OCI-LY7 (cell line): ENCODE measurements around the gene ADGRD1. TPM values are rescaled to one million over a fixed set of nuclear protein-coding genes. Genes with fewer than 3 reads are reported as not detected.

Experiments used
- BruUV-seq: library from RNA; stranded (reverse); fragments of 400-500 nt; replicated peaks from 2 replicates; lab custom pipeline; 2021; lab: Mats Ljungman, UMichigan
- CTCF ChIA-PET: fragments of 300-600 bp; sonication (Branson Sonifier 250); formaldehyde crosslinking; loops from one replicate; lab custom pipeline; 2022; ENCODE audit warnings: antibody characterized with exemption; ENCODE audit not compliant: unreplicated experiment; lab: Charles Lee
- POLR2A ChIA-PET: fragments of 300-600 bp; sonication (Branson Sonifier 250); formaldehyde crosslinking; loops from one replicate; lab custom pipeline; 2022; ENCODE audit warnings: antibody characterized with exemption; lab: Charles Lee
- DNase-seq: peaks from one replicate; pipeline ENCODE4 v3.0.0-alpha.2; 2015; ENCODE audit warnings: low spot score
- H2AFZ ChIP-seq: fragments of 200-600 bp; sonication (generic), shearing (Covaris generic); 2 replicates; pipeline ENCODE4 v1.6.1; 2014; ENCODE audit warnings: mild to moderate bottlenecking, antibody characterized with exemption, low read length, moderate library complexity
- H3K27ac ChIP-seq: fragments of 200-600 bp; sonication (generic); 2 replicates; pipeline ENCODE4 v1.5.1; 2014; ENCODE audit warnings: mixed run types, low read depth, mild to moderate bottlenecking, moderate library complexity, low read length, inconsistent platforms; ENCODE audit not compliant: poor library complexity, severe bottlenecking
- H3K36me3 ChIP-seq: fragments of 200-600 bp; sonication (generic); 2 replicates; pipeline ENCODE4 v1.6.1; 2014; ENCODE audit warnings: mild to moderate bottlenecking, antibody characterized with exemption, low read length, moderate library complexity, mixed read lengths; ENCODE audit not compliant: insufficient read depth
- H3K4me1 ChIP-seq: fragments of 200-600 bp; sonication (generic); 2 replicates; pipeline ENCODE4 v1.5.1; 2014; ENCODE audit warnings: mild to moderate bottlenecking, low read length; ENCODE audit not compliant: insufficient read depth, poor library complexity, severe bottlenecking
- H3K4me2 ChIP-seq: fragments of 200-600 bp; sonication (generic); 2 replicates; pipeline ENCODE4 v1.6.1; 2014; ENCODE audit warnings: mild to moderate bottlenecking, low read length
- H3K4me3 ChIP-seq: fragments of 200-600 bp; sonication (generic); 2 replicates; pipeline ENCODE4 v1.5.1; 2014; ENCODE audit warnings: mild to moderate bottlenecking, low read depth, low read length; ENCODE audit not compliant: poor library complexity, severe bottlenecking
- H3K79me2 ChIP-seq: fragments of 200-600 bp; sonication (generic); 2 replicates; pipeline ENCODE4 v1.6.1; 2016; ENCODE audit warnings: low read depth, mild to moderate bottlenecking, low read length, moderate library complexity, mixed read lengths; ENCODE audit not compliant: insufficient read depth
- H3K9me2 ChIP-seq: fragments of 200-600 bp; sonication (generic); 2 replicates; pipeline ENCODE4 v1.6.1; 2016; ENCODE audit warnings: mild to moderate bottlenecking, low read length, mixed read lengths; ENCODE audit not compliant: insufficient read depth
- H3K9me3 ChIP-seq: fragments of 200-600 bp; sonication (generic); 2 replicates; pipeline ENCODE4 v1.6.1; 2014; ENCODE audit warnings: mild to moderate bottlenecking, mixed run types, low read length, mixed read lengths
- H4K20me1 ChIP-seq: fragments of 200-600 bp; sonication (generic); 2 replicates; pipeline ENCODE4 v1.6.1; 2014; ENCODE audit warnings: mild to moderate bottlenecking, antibody characterized with exemption, low read length, moderate library complexity, mixed read lengths; ENCODE audit not compliant: insufficient read depth
- EZH2phosphoT487 ChIP-seq: fragments of 200-600 bp; sonication (generic); IDR thresholded peaks from 2 replicates; pipeline ENCODE4 v1.6.1; 2018; ENCODE audit warnings: low read depth, borderline replicate concordance, mild to moderate bottlenecking, mixed run types, antibody characterized with exemption, low read length, moderate library complexity, mixed read lengths
- intact Hi-C: fragments of 100-400 bp; cut with micrococcal nuclease; formaldehyde crosslinking; loops from one replicate; pipeline ENCODE4 v1.10.0; 2022; ENCODE audit not compliant: unreplicated experiment
- total RNA-seq, 2 experiments: library from RNA; depleted of rRNA in 1 of 2; stranded (reverse); fragments of >200 nt in 1 of 2; shearing (Covaris generic) in 1 of 2; gene quantifications; 2 replicates each; pipeline ENCODE4 v1.2.3, GENCODE V29; 2014 to 2022
- TF ChIP-seq, protein P1 (sequence below): fragments of 200-600 bp; sonication (generic); conservative IDR thresholded peaks from 2 replicates; pipeline ENCODE4 v1.5.1; 2014; ENCODE audit warnings: mild to moderate bottlenecking, antibody characterized with exemption, low read length, moderate library complexity, mixed read lengths

Gene ADGRD1
- total RNA-seq, 2 experiments from 2014 or later, result 1.0 to 1.7 TPM

DNA sequence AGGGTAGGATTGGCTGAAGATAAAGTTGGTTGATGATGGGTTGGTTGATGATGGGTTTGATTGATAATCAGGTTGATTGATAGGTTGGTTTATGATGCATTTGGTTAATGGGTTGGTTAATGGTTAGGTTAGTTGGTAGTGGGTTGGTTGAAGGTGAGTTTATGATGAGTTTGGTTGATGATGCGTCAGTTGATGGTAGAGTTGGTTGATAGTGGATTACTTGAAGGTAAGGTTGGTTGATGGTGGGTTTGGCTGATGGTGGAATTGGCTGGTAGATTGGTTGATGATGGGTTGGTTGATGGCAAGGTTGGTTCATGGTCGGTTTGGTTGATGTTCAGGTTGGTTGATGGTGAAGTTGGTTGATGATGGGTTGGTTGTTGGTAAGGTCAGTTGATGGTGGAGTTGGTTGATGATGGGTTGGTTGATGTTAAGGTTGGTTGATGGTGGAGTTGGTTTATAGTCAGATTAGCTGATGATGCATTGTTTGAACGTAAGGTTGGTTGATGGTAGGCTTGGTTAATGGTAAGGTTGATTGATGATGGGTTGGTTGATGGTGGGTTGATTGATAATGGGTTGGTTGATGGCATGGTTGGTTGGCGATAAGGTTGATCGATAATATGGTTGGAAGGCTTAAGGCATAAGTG lies 146.4 kb downstream of the ADGRD1 start:
- no peaks in the 10 kb centered on the region for H3K9me3 ChIP-seq
- no peaks in the 10 kb centered on the region for H4K20me1 ChIP-seq
- no peaks in the 10 kb centered on the region for H3K9me2 ChIP-seq
- no peak overlapping the region for H3K4me3 ChIP-seq
- ChIA-PET POLR2A (no interaction called here), CTCF (no interaction called here)
- TF ChIP-seq EZH2phosphoT487, result no peak
- TF ChIP-seq, protein P1, sequence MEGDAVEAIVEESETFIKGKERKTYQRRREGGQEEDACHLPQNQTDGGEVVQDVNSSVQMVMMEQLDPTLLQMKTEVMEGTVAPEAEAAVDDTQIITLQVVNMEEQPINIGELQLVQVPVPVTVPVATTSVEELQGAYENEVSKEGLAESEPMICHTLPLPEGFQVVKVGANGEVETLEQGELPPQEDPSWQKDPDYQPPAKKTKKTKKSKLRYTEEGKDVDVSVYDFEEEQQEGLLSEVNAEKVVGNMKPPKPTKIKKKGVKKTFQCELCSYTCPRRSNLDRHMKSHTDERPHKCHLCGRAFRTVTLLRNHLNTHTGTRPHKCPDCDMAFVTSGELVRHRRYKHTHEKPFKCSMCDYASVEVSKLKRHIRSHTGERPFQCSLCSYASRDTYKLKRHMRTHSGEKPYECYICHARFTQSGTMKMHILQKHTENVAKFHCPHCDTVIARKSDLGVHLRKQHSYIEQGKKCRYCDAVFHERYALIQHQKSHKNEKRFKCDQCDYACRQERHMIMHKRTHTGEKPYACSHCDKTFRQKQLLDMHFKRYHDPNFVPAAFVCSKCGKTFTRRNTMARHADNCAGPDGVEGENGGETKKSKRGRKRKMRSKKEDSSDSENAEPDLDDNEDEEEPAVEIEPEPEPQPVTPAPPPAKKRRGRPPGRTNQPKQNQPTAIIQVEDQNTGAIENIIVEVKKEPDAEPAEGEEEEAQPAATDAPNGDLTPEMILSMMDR, result no peak
- no peak for DNase-seq
- intact Hi-C loops, result loop anchor here (10.0 kb wide), 1 partner anchor 185 kb away; no protein-coding TSS in a partner anchor
- H3K4me2 ChIP-seq, result no peak overlapping the region
- H3K27ac ChIP-seq, result no peak overlapping the region
- H3K79me2 ChIP-seq, result no peaks in the 10 kb centered on the region
- no peaks in the 10 kb centered on the region for H3K36me3 ChIP-seq
- no TSS peak for BruUV-seq
- H3K4me1 ChIP-seq, result peaks cover 10% of the 10 kb centered on the region
- H2AFZ ChIP-seq, result no peak overlapping the region

DNA sequence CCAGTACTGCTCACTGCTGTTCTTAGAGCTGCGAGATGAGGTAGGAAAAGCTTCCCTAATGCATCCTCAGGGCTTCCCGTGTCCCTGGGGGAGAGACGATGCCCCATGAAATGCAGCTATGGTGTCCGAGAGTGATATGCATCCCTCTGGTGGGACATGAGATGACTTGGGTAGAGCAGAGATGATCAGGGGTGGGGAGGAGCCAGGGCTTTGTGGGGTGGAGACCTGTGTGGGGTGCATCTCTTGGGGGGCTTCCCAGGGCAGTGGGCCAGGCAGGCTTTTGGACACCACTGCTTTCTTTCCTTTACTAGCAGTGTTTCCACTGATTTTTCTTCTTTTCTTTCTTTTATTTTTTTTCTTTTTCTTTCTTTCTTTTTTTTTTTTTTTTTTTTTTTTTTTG lies 147.3 kb downstream of the ADGRD1 start:
- H3K27ac ChIP-seq, result no peak overlapping the region
- intact Hi-C loops, result loop anchor here (10.0 kb wide), 1 partner anchor 186 kb away; no protein-coding TSS in a partner anchor
- H3K36me3 ChIP-seq, result no peaks in the 10 kb centered on the region

More for the DNA sequence above, 147.3 kb downstream of the ADGRD1 start:
- no peak for DNase-seq
- POLR2A ChIA-PET, result interaction anchor here (0.7 kb wide), 1 partner anchor 82 kb away, joined by 3 read pairs; no protein-coding TSS in a partner anchor
- Histone ChIP-seq H3K4me2 (no peak overlapping the region), H4K20me1 (no peaks in the 10 kb centered on the region), H3K9me2 (no peaks in the 10 kb centered on the region), H3K4me3 (no peak overlapping the region), H2AFZ (no peak overlapping the region), H3K79me2 (no peaks in the 10 kb centered on the region), H3K9me3 (no peaks in the 10 kb centered on the region), H3K4me1 (peaks cover 10% of the 10 kb centered on the region)
- CTCF ChIA-PET, result no interaction called here
- TF ChIP-seq, protein P1, result no peak
- no peak for TF ChIP-seq EZH2phosphoT487
- no TSS peak for BruUV-seq
